Retina (tissue), 1 donor: ENCODE data around the gene GMPPA.

Source experiments
- DNase-seq: peaks from one replicate; pipeline ENCODE4 v3.0.0-alpha.2; 2016

GMPPA gene

GRCh38 chr2:219468410-219469185 is 30.1 kb upstream of the GMPPA start:
- DNase-seq = no peak

GRCh38 chr2:219469186-219469724 is 29.4 kb upstream of the GMPPA start:
- no peak for DNase-seq

GRCh38 chr2:219470429-219470828 is 28.3 kb upstream of the GMPPA start:
- no peak for DNase-seq

GRCh38 chr2:219471476-219472371 is 27.0 kb upstream of the GMPPA start:
- no peak for DNase-seq

- no peak for DNase-seq
Observed at GRCh38 chr2:219472629-219473187, 26.0 kb upstream of the GMPPA start.

- DNase-seq = no peak
Observed at GRCh38 chr2:219473511-219473910, 25.2 kb upstream of the GMPPA start.

GRCh38 chr2:219474285-219475060 is 24.2 kb upstream of the GMPPA start:
- no peak for DNase-seq

GRCh38 chr2:219475278-219475677 is 23.4 kb upstream of the GMPPA start:
- no peak for DNase-seq

- peak; percentile 86 for DNase-seq
Observed at GRCh38 chr2:219475697-219476651, 22.7 kb upstream of the GMPPA start.

GRCh38 chr2:219476652-219477151 is 22.0 kb upstream of the GMPPA start:
- DNase-seq = peak; percentile 54

- no peak for DNase-seq
Observed at GRCh38 chr2:219477179-219477578, 21.5 kb upstream of the GMPPA start.

- DNase-seq = no peak
Observed at GRCh38 chr2:219477815-219478214, 20.9 kb upstream of the GMPPA start.

- DNase-seq = no peak
Observed at GRCh38 chr2:219478916-219479315, 19.8 kb upstream of the GMPPA start.

- no peak for DNase-seq
Observed at GRCh38 chr2:219480004-219480403, 18.7 kb upstream of the GMPPA start.

- DNase-seq = no peak
Observed at GRCh38 chr2:219482674-219483405, 15.9 kb upstream of the GMPPA start.

- peak; percentile 66 for DNase-seq
Observed at GRCh38 chr2:219483451-219484342, 15.0 kb upstream of the GMPPA start.

- peak; percentile 77 for DNase-seq
Observed at GRCh38 chr2:219484343-219485200, 14.1 kb upstream of the GMPPA start.

- no peak for DNase-seq
Observed at GRCh38 chr2:219485201-219485580, 13.5 kb upstream of the GMPPA start.
